H1 (cell line): ENCODE results near the gene PGPEP1. TPM values are rescaled to one million over a fixed set of nuclear protein-coding genes. Genes with fewer than 3 reads are reported as not detected.

Experiments used
- CHD7 ChIP-seq: fragments of 300-600 bp; sonication (generic); IDR thresholded peaks from 2 replicates; pipeline ENCODE4 v1.7.1; 2012; ENCODE audit warnings: low read length, moderate library complexity, mild to moderate bottlenecking, inconsistent platforms; ENCODE audit not compliant: insufficient replicate concordance
- GABPA ChIP-seq: IDR thresholded peaks from 2 replicates; pipeline ENCODE4 v1.6.1; 2011; ENCODE audit warnings: mild to moderate bottlenecking, low read length, moderate library complexity, borderline replicate concordance; ENCODE audit not compliant: insufficient read depth
- JUN ChIP-seq: IDR thresholded peaks from 2 replicates; pipeline ENCODE4 v1.6.1; 2011; ENCODE audit warnings: low read depth, mild to moderate bottlenecking, improper control_type of control experiment, low read length
- polyA plus RNA-seq, 7 experiments: library from polyadenylated mRNA; depleted of rRNA in 3 of 7; stranded (reverse) in 5 of 7; unstranded in 2 of 7; fragments of >200 nt in 5 of 7; fragments of 200-250 nt in 2 of 7; gene quantifications; 1 replicate in 5 of 7; 2 replicates in 1 of 7; 4 replicates in 1 of 7; pipeline versions ENCODE4 v1.2.1 to v1.2.3, GENCODE V29; 2011 to 2013; ENCODE audit warnings: missing spikeins in 2 of 7, mixed read lengths in 2 of 7
- total RNA-seq: library from RNA; stranded (reverse); fragmentation: NEBNext Ultra II Directional; extraction: Animal tissue kit (Norgen Biotek cat#: 25700); gene quantifications from 2 replicates; pipeline ENCODE4 v1.2.1, GENCODE V29; 2021

Gene PGPEP1
- total and polyA plus RNA-seq, 2 of the 8 experiments (the other 6 are each of a cell fraction or from before 2014, with no cell fraction given) = 17.0 to 33.4 TPM

GRCh38 chr19:18406749-18407148, 66.4 kb downstream of the PGPEP1 start (continued):
- TF ChIP-seq JUN = no peak
- TF ChIP-seq CHD7 = no peak
- no peak for TF ChIP-seq GABPA
